Esophagus muscularis mucosa (tissue), 4 donors: ENCODE data around the gene EFCAB11. TPM values are rescaled to one million over a fixed set of nuclear protein-coding genes. Genes with fewer than 3 reads are reported as not detected.
A peak's percentile ranks its signal among the peaks of the same experiment; 100 is the strongest.

Experiments
- DNase-seq: peaks from one replicate; pipeline ENCODE4 v3.0.0-alpha.2; 2017; ENCODE audit errors: extremely low spot score
- H3K27ac ChIP-seq, 4 donors: fragments of 200-600 bp; sonication (generic); replicated peaks in 1 of 4; 1 replicate in 3 of 4; 2 replicates in 1 of 4; pipeline ENCODE4 v1.5.1; 2016 to 2019; ENCODE audit warnings: mild to moderate bottlenecking in 1 of 4
- H3K27me3 ChIP-seq, 4 donors: fragments of 200-600 bp; sonication (generic); one replicate each; pipeline versions ENCODE4 v1.5.1 to v1.6.0; 2016 to 2019
- H3K36me3 ChIP-seq, 4 donors: fragments of 200-600 bp; sonication (generic); one replicate each; pipeline ENCODE4 v1.5.1; 2016 to 2019
- H3K4me1 ChIP-seq, 4 donors: fragments of 200-600 bp; sonication (generic); one replicate each; pipeline ENCODE4 v1.5.1; 2016 to 2019
- H3K4me3 ChIP-seq, 4 donors: fragments of 200-600 bp; sonication (generic); 1 replicate in 2 of 4; 2 replicates in 2 of 4; pipeline ENCODE4 v1.5.1; 2016 to 2019; ENCODE audit warnings: mild to moderate bottlenecking in 4 of 4, moderate library complexity in 1 of 4
- H3K9me3 ChIP-seq, 4 donors: fragments of 200-600 bp; sonication (generic); 1 replicate in 3 of 4; 2 replicates in 1 of 4; pipeline ENCODE4 v1.5.1; 2016 to 2019
- EP300 ChIP-seq: sonication (generic); formaldehyde crosslinking; IDR thresholded peaks from one replicate; pipeline ENCODE4 v1.6.1; 2017; ENCODE audit warnings: antibody characterized with exemption
- POLR2A ChIP-seq: fragments of 450-650 bp; IDR thresholded peaks from one replicate; pipeline ENCODE4 v1.6.1; 2017; ENCODE audit warnings: antibody characterized with exemption, moderate library complexity, mild to moderate bottlenecking, low read depth
- POLR2AphosphoS5 ChIP-seq, 2 donors: sonication (generic); formaldehyde crosslinking; IDR thresholded peaks; one replicate each; pipeline ENCODE4 v1.6.1; 2017; ENCODE audit warnings: antibody characterized with exemption in 2 of 2
- WGBS: methylation state at CpG from one replicate; pipeline ENCODE4 v1.1.5; 2018; 5-methylcytosine and 5-hydroxymethylcytosine counted together
- intact Hi-C: fragments of 100-400 bp; cut with DNase I; formaldehyde crosslinking; loops from one replicate; pipeline ENCODE4 v1.15.1; 2023
- total RNA-seq, 4 donors: library from RNA; depleted of rRNA; stranded (reverse); fragments of >200 nt; gene quantifications; one replicate each; pipeline versions ENCODE4 v1.1.0 to v1.2.1, GENCODE V29; 2016
- TF ChIP-seq, protein P1 (sequence below), 3 experiments: fragments of 200-600 bp in 2 of 3; fragments of 450-650 bp in 1 of 3; sonication (generic) in 2 of 3; IDR thresholded peaks; one replicate each; pipeline ENCODE4 v1.5.1; 2017 to 2019; ENCODE audit warnings: antibody characterized with exemption in 3 of 3, mild to moderate bottlenecking in 2 of 3, moderate library complexity in 1 of 3

EFCAB11 gene
- total RNA-seq, 4 donors from 2014 or later = 3.1 to 15.0 (median 6.1) TPM

GRCh38 chr14:89920056-89920455 is 34.5 kb downstream of the EFCAB11 start:
- WGBS = 83% methylated on average over 2 of the region's 2 CpGs
- intact Hi-C loops = no loop called here
- no peaks in the 10 kb centered on the region for H3K9me3 ChIP-seq
- H3K4me3 ChIP-seq = no peak overlapping the region
- TF ChIP-seq EP300 = no peak
- TF ChIP-seq POLR2A = no peak
- no peak for TF ChIP-seq POLR2AphosphoS5 (IDR thresholded peaks at IDR 0.05)
- TF ChIP-seq, protein P1, sequence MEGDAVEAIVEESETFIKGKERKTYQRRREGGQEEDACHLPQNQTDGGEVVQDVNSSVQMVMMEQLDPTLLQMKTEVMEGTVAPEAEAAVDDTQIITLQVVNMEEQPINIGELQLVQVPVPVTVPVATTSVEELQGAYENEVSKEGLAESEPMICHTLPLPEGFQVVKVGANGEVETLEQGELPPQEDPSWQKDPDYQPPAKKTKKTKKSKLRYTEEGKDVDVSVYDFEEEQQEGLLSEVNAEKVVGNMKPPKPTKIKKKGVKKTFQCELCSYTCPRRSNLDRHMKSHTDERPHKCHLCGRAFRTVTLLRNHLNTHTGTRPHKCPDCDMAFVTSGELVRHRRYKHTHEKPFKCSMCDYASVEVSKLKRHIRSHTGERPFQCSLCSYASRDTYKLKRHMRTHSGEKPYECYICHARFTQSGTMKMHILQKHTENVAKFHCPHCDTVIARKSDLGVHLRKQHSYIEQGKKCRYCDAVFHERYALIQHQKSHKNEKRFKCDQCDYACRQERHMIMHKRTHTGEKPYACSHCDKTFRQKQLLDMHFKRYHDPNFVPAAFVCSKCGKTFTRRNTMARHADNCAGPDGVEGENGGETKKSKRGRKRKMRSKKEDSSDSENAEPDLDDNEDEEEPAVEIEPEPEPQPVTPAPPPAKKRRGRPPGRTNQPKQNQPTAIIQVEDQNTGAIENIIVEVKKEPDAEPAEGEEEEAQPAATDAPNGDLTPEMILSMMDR (IDR thresholded peaks at IDR 0.05) = no peak
- H3K4me1 ChIP-seq = peaks cover 0 to 11% (median 10%) of the 10 kb centered on the region in 4 donors
- DNase-seq = no peak
- no peaks in the 10 kb centered on the region for H3K27me3 ChIP-seq
- no peaks in the 10 kb centered on the region for H3K36me3 ChIP-seq
- no peak overlapping the region for H3K27ac ChIP-seq

DNA sequence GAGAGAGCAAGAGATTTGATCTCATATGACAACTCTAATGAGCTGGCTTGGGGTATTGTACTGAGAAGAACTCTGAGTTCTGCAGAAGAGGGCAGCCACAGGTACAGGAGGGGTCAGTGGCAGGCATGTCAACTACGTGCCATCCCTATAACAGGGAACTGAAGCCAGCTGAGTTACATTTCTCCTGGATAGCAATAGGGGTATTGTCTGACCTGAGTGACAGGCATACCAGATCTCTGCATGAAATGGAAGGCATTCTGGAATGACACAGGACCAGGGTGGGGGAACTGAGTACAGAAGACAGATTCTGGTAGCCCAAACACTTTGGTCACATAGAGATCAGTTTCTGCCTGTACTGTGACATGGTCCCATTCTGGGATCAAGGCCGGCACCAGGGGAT is 35.8 kb downstream of the EFCAB11 start:
- TF ChIP-seq EP300 = no peak
- TF ChIP-seq, protein P1 (IDR thresholded peaks at IDR 0.05) = no peak
- TF ChIP-seq POLR2AphosphoS5 (IDR thresholded peaks at IDR 0.05) = no peak
- TF ChIP-seq POLR2A = no peak
- WGBS = 93% methylated on average over 2 of the region's 2 CpGs
- no peak for DNase-seq
- no peak overlapping the region for H3K27ac ChIP-seq
- H3K4me3 ChIP-seq = no peak overlapping the region
- H3K36me3 ChIP-seq = no peaks in the 10 kb centered on the region
- intact Hi-C loops = loop anchor here (5.0 to 10.0 kb wide), 5 partner anchors 104 to 891 kb away; partner anchors contain the start of gene FOXN3
- no peaks in the 10 kb centered on the region for H3K27me3 ChIP-seq
- peaks cover 0 to 10% (median 7%) of the 10 kb centered on the region in 4 donors for H3K4me1 ChIP-seq
- no peaks in the 10 kb centered on the region for H3K9me3 ChIP-seq

GRCh38 chr14:89915114-89915878 is 39.2 kb downstream of the EFCAB11 start:
- Histone ChIP-seq H3K27ac (peak overlapping the region in 1 of 4 donors; percentile 10), H3K4me3 (peak overlapping the region in 2 of 4 donors; percentile 13 to 20), H3K9me3 (no peaks in the 10 kb centered on the region), H3K4me1 (peaks cover 0 to 44% (median 39%) of the 10 kb centered on the region in 4 donors), H3K36me3 (no peaks in the 10 kb centered on the region), H3K27me3 (no peaks in the 10 kb centered on the region)
- DNase-seq = no peak
- intact Hi-C loops = loop anchor here (5.0 to 10.0 kb wide), 5 partner anchors 100 to 888 kb away; partner anchors contain the start of gene FOXN3
- WGBS = 15% methylated on average over 6 of the region's 6 CpGs
- TF ChIP-seq POLR2A (no peak), POLR2AphosphoS5 (IDR thresholded peaks at IDR 0.05) (peak in 1 of 2 donors; percentile 8), EP300 (no peak)
- TF ChIP-seq, protein P1 (IDR thresholded peaks at IDR 0.05) = peak; percentile 92 to 96 (median 96)

DNA sequence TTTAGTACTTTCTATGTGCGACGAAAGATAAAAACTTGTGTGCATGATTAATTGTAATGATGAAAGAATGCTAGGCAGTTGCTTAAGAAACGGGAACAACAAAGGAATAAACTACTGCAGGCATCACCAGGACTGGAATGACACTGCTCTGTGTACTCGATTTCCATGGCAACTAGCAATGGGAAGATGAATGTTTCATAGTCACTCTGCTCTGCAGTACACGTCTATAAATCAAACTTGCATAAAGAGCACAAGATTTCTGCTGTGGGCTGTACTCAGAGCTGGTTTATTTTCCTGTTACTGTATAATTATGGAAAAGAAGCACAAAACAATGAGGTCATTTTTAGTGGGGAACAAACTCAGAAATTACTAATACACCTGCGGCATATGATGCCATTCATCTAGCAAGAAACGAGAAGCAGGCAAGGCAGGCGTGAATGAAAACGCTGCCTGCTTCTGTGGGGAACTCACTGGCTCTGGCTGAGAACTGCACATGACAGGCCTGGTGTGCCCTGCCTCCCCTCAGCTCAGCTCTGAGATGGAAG is 41.8 kb downstream of the EFCAB11 start:
- Histone ChIP-seq H3K4me1 (peaks cover 0 to 44% (median 39%) of the 10 kb centered on the region in 4 donors), H3K27me3 (no peaks in the 10 kb centered on the region), H3K36me3 (no peaks in the 10 kb centered on the region), H3K4me3 (peak overlapping the region in 2 of 4 donors; percentile 4 to 7), H3K27ac (peak overlapping the region; percentile 61 to 79 (median 67)), H3K9me3 (no peaks in the 10 kb centered on the region)
- TF ChIP-seq POLR2AphosphoS5 (IDR thresholded peaks at IDR 0.05) = peak; percentile 44 to 56
- TF ChIP-seq POLR2A = no peak
- intact Hi-C loops = loop anchor here (5.0 to 10.0 kb wide), 5 partner anchors 98 to 735 kb away; no protein-coding TSS in a partner anchor
- WGBS = 8% methylated on average over 9 of the region's 9 CpGs
- DNase-seq = no peak

- no peaks in the 10 kb centered on the region for H3K9me3 ChIP-seq
- 37% methylated on average over 2 of the region's 2 CpGs for WGBS
- no peak overlapping the region for H3K4me3 ChIP-seq
- DNase-seq = no peak
- H3K4me1 ChIP-seq = peaks cover 0 to 44% (median 39%) of the 10 kb centered on the region in 4 donors
- H3K27me3 ChIP-seq = no peaks in the 10 kb centered on the region
- H3K36me3 ChIP-seq = no peaks in the 10 kb centered on the region
- peak overlapping the region; percentile 61 to 79 (median 67) for H3K27ac ChIP-seq
- intact Hi-C loops = loop anchor here (5.0 to 10.0 kb wide), 5 partner anchors 97 to 735 kb away; no protein-coding TSS in a partner anchor
- TF ChIP-seq POLR2A (no peak), POLR2AphosphoS5 (IDR thresholded peaks at IDR 0.05) (no peak), EP300 (no peak)
- TF ChIP-seq, protein P1 (IDR thresholded peaks at IDR 0.05) = no peak
Observed at GRCh38 chr14:89912221-89912620, 42.3 kb downstream of the EFCAB11 start.
